Mammary epithelial cell (primary cell): ENCODE data around the gene ANOS1.

Source experiments
- CTCF ChIP-seq, 2 donors: IDR thresholded peaks in 1 of 2; conservative IDR thresholded peaks in 1 of 2; 2 replicates each; pipeline ENCODE4 v1.5.1; 2011 to 2012; ENCODE audit warnings: inconsistent platforms in 2 of 2, low read length in 2 of 2, mild to moderate bottlenecking in 2 of 2, control low read depth in 1 of 2, low read depth in 1 of 2; ENCODE audit not compliant: insufficient read depth in 1 of 2; ENCODE audit errors: extremely low read depth in 1 of 2
- EZH2 ChIP-seq: IDR thresholded peaks from 2 replicates; pipeline ENCODE4 v1.6.1; 2012; ENCODE audit warnings: low read length, inconsistent platforms, borderline replicate concordance

GRCh38 chrX:8548446-8548845 lies 183.5 kb downstream of the ANOS1 start:
- no peak for TF ChIP-seq CTCF (conservative IDR thresholded peaks at IDR 0.05 in 1 of 2, IDR thresholded peaks at IDR 0.05 in 1 of 2; ENCODE audit: extremely low read depth in 1 of 2, insufficient read depth in 1 of 2, low read depth in 1 of 2, low read length in 2 of 2)
- TF ChIP-seq EZH2, result no peak
